ENCODE measurements around the gene PPP4R2. TPM values are rescaled to one million over a fixed set of nuclear protein-coding genes. Genes with fewer than 3 reads are reported as not detected.

Gene PPP4R2
- total RNA-seq, 1 experiment from 2014 or later = 63.2 TPM

DNA sequence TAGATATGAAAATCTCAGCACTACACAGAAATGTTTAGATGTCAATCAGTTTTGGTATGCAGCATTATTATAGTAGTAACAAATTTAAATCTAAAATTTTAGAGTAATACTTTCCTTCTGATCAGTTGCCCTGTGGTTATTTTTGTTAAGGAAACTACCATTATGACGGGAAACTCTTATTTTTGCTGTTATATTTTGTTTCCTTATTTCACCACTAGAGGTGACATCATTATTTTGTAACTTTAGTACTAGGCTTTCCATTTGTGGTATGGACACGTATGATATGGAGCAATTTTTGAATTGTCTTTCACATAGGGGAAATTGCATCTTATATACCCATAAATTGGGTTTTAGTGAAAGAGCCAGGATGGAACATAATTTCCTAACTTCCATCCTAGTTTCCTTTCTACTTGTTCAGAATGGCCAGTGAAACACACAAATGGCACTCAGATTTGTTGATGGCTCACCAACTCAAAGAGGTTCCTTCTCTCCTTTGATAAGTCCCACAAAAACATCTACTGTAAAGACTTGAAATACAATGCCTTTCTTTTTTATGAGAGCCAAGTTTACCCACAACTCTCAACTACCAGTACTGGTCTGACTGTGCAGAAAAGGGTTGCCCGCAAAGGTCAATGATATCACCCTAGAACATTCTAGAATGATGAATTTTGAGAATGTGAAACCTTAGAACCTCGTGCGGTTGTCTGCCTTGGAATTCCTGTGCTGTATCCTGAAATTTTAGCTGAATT, 19.4 kb upstream of the PPP4R2 start:
- Histone ChIP-seq H3K79me2 (ENCODE audit: low read depth) (no peaks in the 10 kb centered on the region), H3K4me3 (no peak overlapping the region), H3F3A (ENCODE audit: insufficient read depth, low read depth) (no peaks in the 10 kb centered on the region), H3K9me3 (ENCODE audit: insufficient read depth, low read depth) (no peaks in the 10 kb centered on the region), H2AFZ (no peak overlapping the region), H4K20me1 (ENCODE audit: insufficient read depth) (no peaks in the 10 kb centered on the region), H3K9me2 (ENCODE audit: insufficient read depth) (no peaks in the 10 kb centered on the region), H3K27ac (no peak overlapping the region), H3K27me3 (ENCODE audit: insufficient read depth, low read depth) (no peaks in the 10 kb centered on the region), H3K4me1 (replicated peaks; ENCODE audit: insufficient read depth) (0 out of 2 replicates have a peak, but pooled peaks cover 4% of the 10 kb centered on the region), H3K4me2 (no peak overlapping the region), H3K36me3 (ENCODE audit: low read depth) (no peaks in the 10 kb centered on the region)
- no peak for TF ChIP-seq EZH2 (IDR thresholded peaks at IDR 0.05; ENCODE audit: low read depth)
- TF ChIP-seq, protein P1, sequence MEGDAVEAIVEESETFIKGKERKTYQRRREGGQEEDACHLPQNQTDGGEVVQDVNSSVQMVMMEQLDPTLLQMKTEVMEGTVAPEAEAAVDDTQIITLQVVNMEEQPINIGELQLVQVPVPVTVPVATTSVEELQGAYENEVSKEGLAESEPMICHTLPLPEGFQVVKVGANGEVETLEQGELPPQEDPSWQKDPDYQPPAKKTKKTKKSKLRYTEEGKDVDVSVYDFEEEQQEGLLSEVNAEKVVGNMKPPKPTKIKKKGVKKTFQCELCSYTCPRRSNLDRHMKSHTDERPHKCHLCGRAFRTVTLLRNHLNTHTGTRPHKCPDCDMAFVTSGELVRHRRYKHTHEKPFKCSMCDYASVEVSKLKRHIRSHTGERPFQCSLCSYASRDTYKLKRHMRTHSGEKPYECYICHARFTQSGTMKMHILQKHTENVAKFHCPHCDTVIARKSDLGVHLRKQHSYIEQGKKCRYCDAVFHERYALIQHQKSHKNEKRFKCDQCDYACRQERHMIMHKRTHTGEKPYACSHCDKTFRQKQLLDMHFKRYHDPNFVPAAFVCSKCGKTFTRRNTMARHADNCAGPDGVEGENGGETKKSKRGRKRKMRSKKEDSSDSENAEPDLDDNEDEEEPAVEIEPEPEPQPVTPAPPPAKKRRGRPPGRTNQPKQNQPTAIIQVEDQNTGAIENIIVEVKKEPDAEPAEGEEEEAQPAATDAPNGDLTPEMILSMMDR (conservative IDR thresholded peaks at IDR 0.05) = no peak
- no TSS peak for BruUV-seq (replicated peaks)
- intact Hi-C loops (cut with micrococcal nuclease; ENCODE audit: unreplicated experiment) = no loop called here
- DNase-seq = no peak
- POLR2A ChIA-PET (ENCODE audit: unreplicated experiment) = no interaction called here
- CTCF ChIA-PET = no interaction called here

DNA sequence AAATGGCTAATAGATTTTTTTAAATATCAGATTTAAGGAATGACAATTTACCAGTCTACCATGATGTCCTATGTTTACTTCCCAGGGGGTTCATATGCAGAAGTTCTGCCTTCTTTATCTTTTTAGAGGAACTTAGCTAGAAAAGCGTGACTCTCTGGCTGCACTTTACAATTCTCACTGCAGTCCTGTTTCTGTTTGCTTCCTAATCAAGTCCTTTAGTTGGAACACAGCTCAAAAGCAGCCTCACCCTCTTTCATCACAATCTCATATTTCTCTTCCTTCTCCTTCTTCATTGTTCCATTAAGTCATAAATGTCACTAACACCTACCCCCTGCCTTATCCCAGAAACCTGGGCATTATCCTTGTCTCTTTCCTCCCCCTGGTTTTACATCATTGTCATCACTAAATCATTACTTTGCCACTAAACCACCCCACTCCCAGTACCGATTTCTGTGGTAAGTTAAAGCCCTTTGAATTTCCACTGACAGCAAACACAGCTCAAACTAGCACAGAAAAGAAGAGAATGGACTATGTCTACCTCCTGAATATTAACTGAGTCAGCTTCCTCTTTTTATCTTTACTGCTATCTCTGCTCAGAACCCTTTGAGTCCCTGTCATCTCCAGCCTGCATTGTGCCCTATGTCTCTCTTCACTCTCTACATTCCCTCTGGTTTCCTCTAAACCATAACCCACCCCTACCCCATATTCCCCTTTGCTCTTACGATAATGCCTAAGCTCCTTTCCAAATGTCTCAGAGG, 13.8 kb upstream of the PPP4R2 start:
- no peaks in the 10 kb centered on the region for H3K36me3 ChIP-seq (ENCODE audit: low read depth)
- ChIA-PET POLR2A (ENCODE audit: unreplicated experiment) (no interaction called here), CTCF (no interaction called here)
- H3K27me3 ChIP-seq (ENCODE audit: insufficient read depth, low read depth) = no peaks in the 10 kb centered on the region
- H3K9me3 ChIP-seq (ENCODE audit: insufficient read depth, low read depth) = no peaks in the 10 kb centered on the region
- H4K20me1 ChIP-seq (ENCODE audit: insufficient read depth) = no peaks in the 10 kb centered on the region
- no peaks in the 10 kb centered on the region for H3F3A ChIP-seq (ENCODE audit: insufficient read depth, low read depth)
- H3K4me2 ChIP-seq = no peak overlapping the region
- H3K27ac ChIP-seq = no peak overlapping the region
- no peak overlapping the region for H3K4me3 ChIP-seq
- no peaks in the 10 kb centered on the region for H3K4me1 ChIP-seq (replicated peaks; ENCODE audit: insufficient read depth)
- H2AFZ ChIP-seq = no peak overlapping the region
- BruUV-seq (replicated peaks) = no TSS peak
- no peak for TF ChIP-seq EZH2 (IDR thresholded peaks at IDR 0.05; ENCODE audit: low read depth)
- TF ChIP-seq, protein P1 (conservative IDR thresholded peaks at IDR 0.05) = no peak
- H3K79me2 ChIP-seq (ENCODE audit: low read depth) = no peaks in the 10 kb centered on the region
- intact Hi-C loops (cut with micrococcal nuclease; ENCODE audit: unreplicated experiment) = no loop called here
- no peaks in the 10 kb centered on the region for H3K9me2 ChIP-seq (ENCODE audit: insufficient read depth)
- DNase-seq = no peak

DNA sequence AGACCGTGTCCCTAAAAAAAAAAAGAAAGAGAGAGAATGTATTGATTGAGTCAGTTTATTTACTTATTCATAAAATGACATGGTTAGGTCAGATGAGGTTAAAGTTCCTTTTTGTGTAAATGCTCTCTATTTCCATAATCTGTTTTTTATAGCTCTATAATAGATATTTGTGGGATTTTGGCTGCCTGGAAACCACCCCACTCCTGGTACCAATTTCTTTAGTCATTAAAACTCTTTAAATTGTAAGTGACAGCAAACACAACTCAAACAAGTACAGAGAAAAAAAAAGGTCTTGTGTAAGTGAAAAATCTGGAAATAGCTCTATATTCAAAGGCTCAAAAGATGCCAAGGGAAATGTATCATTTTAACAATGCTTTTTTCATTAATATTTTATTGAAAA, 11.0 kb upstream of the PPP4R2 start:
- Histone ChIP-seq H3K27me3 (ENCODE audit: insufficient read depth, low read depth) (no peaks in the 10 kb centered on the region), H4K20me1 (ENCODE audit: insufficient read depth) (no peaks in the 10 kb centered on the region), H3K79me2 (ENCODE audit: low read depth) (no peaks in the 10 kb centered on the region), H2AFZ (no peak overlapping the region), H3K27ac (no peak overlapping the region), H3F3A (ENCODE audit: insufficient read depth, low read depth) (no peaks in the 10 kb centered on the region), H3K9me3 (ENCODE audit: insufficient read depth, low read depth) (no peaks in the 10 kb centered on the region), H3K4me1 (replicated peaks; ENCODE audit: insufficient read depth) (no peaks in the 10 kb centered on the region), H3K36me3 (ENCODE audit: low read depth) (no peaks in the 10 kb centered on the region), H3K4me2 (no peak overlapping the region), H3K9me2 (ENCODE audit: insufficient read depth) (no peaks in the 10 kb centered on the region), H3K4me3 (no peak overlapping the region)
- ChIA-PET CTCF (no interaction called here), POLR2A (ENCODE audit: unreplicated experiment) (no interaction called here)
- intact Hi-C loops (cut with micrococcal nuclease; ENCODE audit: unreplicated experiment) = no loop called here
- BruUV-seq (replicated peaks) = no TSS peak
- DNase-seq = no peak
- TF ChIP-seq EZH2 (IDR thresholded peaks at IDR 0.05; ENCODE audit: low read depth) = no peak
- TF ChIP-seq, protein P1 (conservative IDR thresholded peaks at IDR 0.05) = no peak
